A549 (cell line): ENCODE results near the gene CERS6.

Experiments used
- POLR2A ChIP-seq: IDR thresholded peaks from 2 replicates; pipeline ENCODE4 v1.6.1; 2012; ENCODE audit warnings: mild to moderate bottlenecking, low read length
- TF ChIP-seq, protein P1 (sequence below): fragments of 450-650 bp; IDR thresholded peaks from 2 replicates; pipeline ENCODE4 v1.6.1; 2014; ENCODE audit warnings: antibody characterized with exemption

DNA sequence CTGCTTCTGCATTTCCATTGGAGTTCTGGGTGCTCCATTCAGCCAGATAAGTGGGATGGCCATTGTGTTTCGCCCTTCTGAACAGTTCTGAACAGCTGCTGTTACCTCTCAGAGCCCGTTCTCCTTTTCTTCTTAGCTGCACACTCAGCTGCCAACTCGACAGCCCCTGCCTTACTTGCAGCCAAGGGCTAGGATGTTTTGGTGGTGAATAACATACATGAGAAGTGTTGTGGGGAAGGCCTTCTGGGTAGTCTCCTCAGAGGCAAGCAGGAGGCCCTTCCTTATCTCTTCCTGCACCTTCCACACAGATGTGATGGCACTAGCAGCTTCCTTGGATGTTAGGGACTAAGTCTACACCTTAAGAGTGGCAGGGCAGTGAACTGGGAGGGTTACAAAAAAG, 207.9 kb downstream of the CERS6 start:
- TF ChIP-seq POLR2A = no peak
- TF ChIP-seq, protein P1, sequence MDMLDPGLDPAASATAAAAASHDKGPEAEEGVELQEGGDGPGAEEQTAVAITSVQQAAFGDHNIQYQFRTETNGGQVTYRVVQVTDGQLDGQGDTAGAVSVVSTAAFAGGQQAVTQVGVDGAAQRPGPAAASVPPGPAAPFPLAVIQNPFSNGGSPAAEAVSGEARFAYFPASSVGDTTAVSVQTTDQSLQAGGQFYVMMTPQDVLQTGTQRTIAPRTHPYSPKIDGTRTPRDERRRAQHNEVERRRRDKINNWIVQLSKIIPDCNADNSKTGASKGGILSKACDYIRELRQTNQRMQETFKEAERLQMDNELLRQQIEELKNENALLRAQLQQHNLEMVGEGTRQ = no peak
